Liver (tissue), 9 donors: Measurements from ENCODE around the gene SFXN3. TPM values are rescaled to one million over a fixed set of nuclear protein-coding genes. Genes with fewer than 3 reads are reported as not detected.

Experiments
- DNase-seq: peaks from one replicate; pipeline ENCODE4 v3.0.0-alpha.2; 2017; ENCODE audit warnings: low spot score
- H3K27ac ChIP-seq, 2 donors: one replicate each; pipeline ENCODE4 v1.7.0; 2013; ENCODE audit warnings: inconsistent platforms in 2 of 2, low read length in 2 of 2, control low read depth in 1 of 2, low read depth in 1 of 2, mild to moderate bottlenecking in 1 of 2
- H3K27me3 ChIP-seq, 4 donors: one replicate each; pipeline versions ENCODE4 v1.6.1 to v1.7.0; 2013; ENCODE audit warnings: low read length in 3 of 4, inconsistent platforms in 1 of 4, mild to moderate bottlenecking in 1 of 4, moderate library complexity in 1 of 4; ENCODE audit not compliant: control insufficient read depth in 4 of 4, insufficient read depth in 4 of 4
- H3K36me3 ChIP-seq, 4 donors: one replicate each; pipeline versions ENCODE4 v1.6.1 to v1.7.0; 2013; ENCODE audit warnings: low read length in 3 of 4, mild to moderate bottlenecking in 3 of 4, low read depth in 1 of 4, moderate library complexity in 1 of 4; ENCODE audit not compliant: control insufficient read depth in 4 of 4, insufficient read depth in 3 of 4
- H3K4me1 ChIP-seq, 4 donors: one replicate each; pipeline versions ENCODE4 v1.6.1 to v1.7.0; 2013; ENCODE audit warnings: low read length in 3 of 4, mild to moderate bottlenecking in 3 of 4, moderate library complexity in 1 of 4; ENCODE audit not compliant: control insufficient read depth in 4 of 4, insufficient read depth in 4 of 4
- H3K4me3 ChIP-seq, 3 donors: one replicate each; pipeline versions ENCODE4 v1.6.1 to v1.7.0; 2013; ENCODE audit warnings: low read length in 3 of 3, control low read depth in 1 of 3, low read depth in 1 of 3, mild to moderate bottlenecking in 1 of 3
- H3K9ac ChIP-seq, 2 donors: one replicate each; pipeline ENCODE4 v1.7.0; 2013; ENCODE audit warnings: low read length in 2 of 2, mild to moderate bottlenecking in 2 of 2, moderate library complexity in 2 of 2, control low read depth in 1 of 2, low read depth in 1 of 2
- H3K9me3 ChIP-seq, 4 donors: one replicate each; pipeline versions ENCODE4 v1.6.1 to v1.7.0; 2013; ENCODE audit warnings: low read length in 3 of 4; ENCODE audit not compliant: control insufficient read depth in 4 of 4
- EGR1 ChIP-seq, 2 donors: IDR thresholded peaks; 2 replicates each; pipeline ENCODE4 v1.6.1; 2016 to 2018; ENCODE audit warnings: antibody characterized with exemption in 2 of 2, low read depth in 2 of 2
- FOXA2 ChIP-seq: IDR thresholded peaks from 2 replicates; pipeline ENCODE4 v1.6.1; 2016; ENCODE audit warnings: antibody characterized with exemption
- GABPA ChIP-seq, 2 donors: IDR thresholded peaks in 1 of 2; conservative IDR thresholded peaks in 1 of 2; 2 replicates each; pipeline ENCODE4 v1.6.1; 2016; ENCODE audit warnings: antibody characterized with exemption in 2 of 2, mild to moderate bottlenecking in 1 of 2, moderate library complexity in 1 of 2
- HNF4G ChIP-seq: IDR thresholded peaks from 2 replicates; pipeline ENCODE4 v1.6.1; 2016; ENCODE audit warnings: antibody characterized with exemption
- JUND ChIP-seq, 2 donors: IDR thresholded peaks; 2 replicates each; pipeline ENCODE4 v1.6.1; 2016; ENCODE audit warnings: antibody characterized with exemption in 2 of 2
- NR2F2 ChIP-seq: IDR thresholded peaks from 2 replicates; pipeline ENCODE4 v1.6.1; 2016; ENCODE audit warnings: antibody characterized with exemption
- RAD21 ChIP-seq, 2 donors: IDR thresholded peaks; 2 replicates each; pipeline ENCODE4 v1.6.1; 2016; ENCODE audit warnings: antibody characterized with exemption in 2 of 2, mild to moderate bottlenecking in 2 of 2
- RXRA ChIP-seq, 2 donors: IDR thresholded peaks; 2 replicates each; pipeline ENCODE4 v1.6.1; 2017 to 2018; ENCODE audit warnings: antibody characterized with exemption in 2 of 2, mild to moderate bottlenecking in 1 of 2
- SP1 ChIP-seq: IDR thresholded peaks from 2 replicates; pipeline ENCODE4 v1.6.1; 2018; ENCODE audit warnings: antibody characterized with exemption, mild to moderate bottlenecking
- TAF1 ChIP-seq: conservative IDR thresholded peaks from 2 replicates; pipeline ENCODE4 v1.6.1; 2016; ENCODE audit warnings: antibody characterized with exemption, mild to moderate bottlenecking
- YY1 ChIP-seq: IDR thresholded peaks from 2 replicates; pipeline ENCODE4 v1.6.1; 2016; ENCODE audit warnings: antibody characterized with exemption, mild to moderate bottlenecking
- WGBS: extraction: QIAGEN DNeasy Blood & Tissue Kit; methylation state at CpG from one replicate; pipeline ENCODE4 v1.1.7; 2013; 5-methylcytosine and 5-hydroxymethylcytosine counted together
- polyA plus RNA-seq, 2 donors: library from polyadenylated mRNA; stranded (reverse) in 1 of 2; unstranded in 1 of 2; fragments of 200-250 nt in 1 of 2; fragments of >200 nt in 1 of 2; fragmentation: Nextera tagmentation in 1 of 2; extraction: Ambion mirVana in 1 of 2; gene quantifications; one replicate each; pipeline versions ENCODE4 v1.2.1 to v1.2.3, GENCODE V29; 2013 to 2015
- total RNA-seq, 2 donors: library from RNA; depleted of rRNA; stranded (reverse); fragments of >200 nt; gene quantifications; one replicate each; pipeline ENCODE4 v1.2.3, GENCODE V29; 2014
- TF ChIP-seq, protein P1 (sequence below): IDR thresholded peaks from 2 replicates; pipeline ENCODE4 v1.6.1; 2016; ENCODE audit warnings: antibody characterized with exemption, mild to moderate bottlenecking
- TF ChIP-seq, protein P2 (sequence below): IDR thresholded peaks from 2 replicates; pipeline ENCODE4 v1.6.1; 2016; ENCODE audit warnings: antibody characterized with exemption
- TF ChIP-seq, protein P3 (sequence below): IDR thresholded peaks from 2 replicates; pipeline ENCODE4 v1.6.1; 2016; ENCODE audit warnings: antibody characterized with exemption
- TF ChIP-seq, protein P4 (sequence below): fragments of 150-350 bp; IDR thresholded peaks from 2 replicates; pipeline ENCODE4 v1.5.1; 2017; ENCODE audit warnings: improper control_type of control experiment, low read depth, low read length; ENCODE audit not compliant: missing input control
- donor health status: healthy.
- donor health status: healthy.
- donor health status: healthy.
- donor health status: healthy.
- donor health status: healthy.

Gene SFXN3
- total and polyA plus RNA-seq, 4 donors: 1.7 to 11.1 (median 6.3) TPM

DNA sequence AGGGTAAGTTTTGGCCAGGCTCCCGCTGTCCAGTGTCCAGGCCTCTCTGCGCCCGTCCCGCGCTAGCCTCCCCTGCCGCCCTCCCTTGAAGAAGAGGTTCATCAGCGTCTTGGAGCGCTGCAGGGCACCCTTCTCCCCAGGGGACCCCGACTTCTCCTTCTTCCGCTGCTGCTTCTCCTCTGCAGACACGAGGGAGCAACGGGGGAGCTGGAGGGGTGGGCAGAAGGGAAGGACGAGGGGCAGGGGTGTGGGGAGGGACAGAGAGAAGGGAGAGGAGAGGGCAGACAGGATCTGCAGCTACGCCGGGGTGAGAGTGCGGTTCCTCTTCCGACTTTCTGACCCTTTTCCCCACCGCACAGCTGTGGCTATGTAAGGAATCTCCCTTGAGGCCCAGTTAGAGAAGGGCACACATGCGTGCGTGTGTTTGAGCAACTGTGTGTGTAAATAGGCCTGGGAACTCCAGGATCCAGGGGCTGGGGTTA, 12.9 kb upstream of the SFXN3 start:
- no peak overlapping the region for H3K27ac ChIP-seq
- DNase-seq: no peak
- 67% methylated on average over 20 of the region's 20 CpGs for WGBS
- H3K4me1 ChIP-seq: peaks cover under 1 to 6% (median 2%) of the 10 kb centered on the region in 4 donors
- H3K4me3 ChIP-seq: no peak overlapping the region
- TF ChIP-seq YY1: no peak
- TF ChIP-seq, protein P1, sequence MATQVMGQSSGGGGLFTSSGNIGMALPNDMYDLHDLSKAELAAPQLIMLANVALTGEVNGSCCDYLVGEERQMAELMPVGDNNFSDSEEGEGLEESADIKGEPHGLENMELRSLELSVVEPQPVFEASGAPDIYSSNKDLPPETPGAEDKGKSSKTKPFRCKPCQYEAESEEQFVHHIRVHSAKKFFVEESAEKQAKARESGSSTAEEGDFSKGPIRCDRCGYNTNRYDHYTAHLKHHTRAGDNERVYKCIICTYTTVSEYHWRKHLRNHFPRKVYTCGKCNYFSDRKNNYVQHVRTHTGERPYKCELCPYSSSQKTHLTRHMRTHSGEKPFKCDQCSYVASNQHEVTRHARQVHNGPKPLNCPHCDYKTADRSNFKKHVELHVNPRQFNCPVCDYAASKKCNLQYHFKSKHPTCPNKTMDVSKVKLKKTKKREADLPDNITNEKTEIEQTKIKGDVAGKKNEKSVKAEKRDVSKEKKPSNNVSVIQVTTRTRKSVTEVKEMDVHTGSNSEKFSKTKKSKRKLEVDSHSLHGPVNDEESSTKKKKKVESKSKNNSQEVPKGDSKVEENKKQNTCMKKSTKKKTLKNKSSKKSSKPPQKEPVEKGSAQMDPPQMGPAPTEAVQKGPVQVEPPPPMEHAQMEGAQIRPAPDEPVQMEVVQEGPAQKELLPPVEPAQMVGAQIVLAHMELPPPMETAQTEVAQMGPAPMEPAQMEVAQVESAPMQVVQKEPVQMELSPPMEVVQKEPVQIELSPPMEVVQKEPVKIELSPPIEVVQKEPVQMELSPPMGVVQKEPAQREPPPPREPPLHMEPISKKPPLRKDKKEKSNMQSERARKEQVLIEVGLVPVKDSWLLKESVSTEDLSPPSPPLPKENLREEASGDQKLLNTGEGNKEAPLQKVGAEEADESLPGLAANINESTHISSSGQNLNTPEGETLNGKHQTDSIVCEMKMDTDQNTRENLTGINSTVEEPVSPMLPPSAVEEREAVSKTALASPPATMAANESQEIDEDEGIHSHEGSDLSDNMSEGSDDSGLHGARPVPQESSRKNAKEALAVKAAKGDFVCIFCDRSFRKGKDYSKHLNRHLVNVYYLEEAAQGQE: no peak
- TF ChIP-seq, protein P2, sequence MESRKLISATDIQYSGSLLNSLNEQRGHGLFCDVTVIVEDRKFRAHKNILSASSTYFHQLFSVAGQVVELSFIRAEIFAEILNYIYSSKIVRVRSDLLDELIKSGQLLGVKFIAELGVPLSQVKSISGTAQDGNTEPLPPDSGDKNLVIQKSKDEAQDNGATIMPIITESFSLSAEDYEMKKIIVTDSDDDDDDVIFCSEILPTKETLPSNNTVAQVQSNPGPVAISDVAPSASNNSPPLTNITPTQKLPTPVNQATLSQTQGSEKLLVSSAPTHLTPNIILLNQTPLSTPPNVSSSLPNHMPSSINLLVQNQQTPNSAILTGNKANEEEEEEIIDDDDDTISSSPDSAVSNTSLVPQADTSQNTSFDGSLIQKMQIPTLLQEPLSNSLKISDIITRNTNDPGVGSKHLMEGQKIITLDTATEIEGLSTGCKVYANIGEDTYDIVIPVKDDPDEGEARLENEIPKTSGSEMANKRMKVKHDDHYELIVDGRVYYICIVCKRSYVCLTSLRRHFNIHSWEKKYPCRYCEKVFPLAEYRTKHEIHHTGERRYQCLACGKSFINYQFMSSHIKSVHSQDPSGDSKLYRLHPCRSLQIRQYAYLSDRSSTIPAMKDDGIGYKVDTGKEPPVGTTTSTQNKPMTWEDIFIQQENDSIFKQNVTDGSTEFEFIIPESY: no peak
- no peak for TF ChIP-seq TAF1
- no peak for TF ChIP-seq SP1
- TF ChIP-seq, protein P3, sequence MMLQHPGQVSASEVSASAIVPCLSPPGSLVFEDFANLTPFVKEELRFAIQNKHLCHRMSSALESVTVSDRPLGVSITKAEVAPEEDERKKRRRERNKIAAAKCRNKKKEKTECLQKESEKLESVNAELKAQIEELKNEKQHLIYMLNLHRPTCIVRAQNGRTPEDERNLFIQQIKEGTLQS: no peak
- no peak for TF ChIP-seq GABPA (IDR thresholded peaks at IDR 0.05 in 1 of 2, conservative IDR thresholded peaks at IDR 0.05 in 1 of 2)
- no peak for TF ChIP-seq NR2F2
- no peak for TF ChIP-seq EGR1 (IDR thresholded peaks at IDR 0.05; ENCODE audit: low read depth in 2 of 2)
- no peak for TF ChIP-seq HNF4G
- no peaks in the 10 kb centered on the region for H3K36me3 ChIP-seq
- H3K9ac ChIP-seq: no peak overlapping the region
- no peaks in the 10 kb centered on the region for H3K9me3 ChIP-seq
- peaks cover 0 to 2% (median under 1%) of the 10 kb centered on the region in 4 donors for H3K27me3 ChIP-seq

DNA sequence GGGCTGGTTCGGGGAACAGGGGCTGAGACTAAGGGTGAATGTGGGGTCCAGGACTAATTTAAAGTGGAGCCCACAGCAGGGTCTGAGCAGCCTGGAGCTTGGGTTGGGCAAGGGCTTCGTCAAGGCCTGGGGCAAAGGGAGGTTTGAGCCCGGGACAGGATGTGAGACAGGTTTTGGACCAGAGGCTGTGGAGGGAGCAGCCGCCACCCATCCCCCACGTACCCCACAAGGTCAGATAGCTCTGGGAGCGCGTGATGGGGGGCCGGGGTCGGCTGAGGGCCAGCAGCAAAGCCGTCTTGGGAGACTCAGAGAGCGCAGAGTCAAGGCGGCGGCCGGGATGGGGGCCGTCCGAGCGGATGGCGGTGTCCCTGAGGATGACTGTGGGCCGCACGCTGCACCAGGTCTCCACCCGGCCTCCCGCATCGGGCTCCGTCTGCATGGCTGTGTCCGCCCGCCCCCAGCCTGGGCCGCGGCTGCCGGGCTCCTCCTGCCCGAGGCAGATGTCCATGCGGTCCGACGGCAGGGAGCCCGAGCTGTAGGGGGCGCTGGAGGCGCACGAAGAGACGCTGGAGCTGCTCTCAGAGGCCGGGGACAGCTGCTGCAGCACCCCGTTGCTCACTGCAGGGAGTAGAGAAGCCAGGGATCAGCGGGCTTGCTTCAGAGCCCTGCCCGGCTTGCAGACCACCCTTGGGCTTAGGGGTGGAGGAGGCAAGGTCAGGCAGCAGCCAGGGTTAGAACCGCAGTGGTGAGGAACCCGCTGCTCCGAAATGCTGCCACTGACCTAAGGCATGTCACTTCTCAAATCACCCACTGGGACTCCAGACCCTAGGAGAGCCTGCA, 12.2 kb upstream of the SFXN3 start:
- WGBS: 26% methylated on average over 45 of the region's 45 CpGs
- peaks cover 0 to 4% (median under 1%) of the 10 kb centered on the region in 4 donors for H3K4me1 ChIP-seq
- H3K27ac ChIP-seq: no peak overlapping the region
- no peaks in the 10 kb centered on the region for H3K36me3 ChIP-seq
- TF ChIP-seq FOXA2: no peak
- TF ChIP-seq, protein P1: no peak
- TF ChIP-seq RAD21 (IDR thresholded peaks at IDR 0.05): peak; percentile 57 to 73
- TF ChIP-seq JUND (IDR thresholded peaks at IDR 0.05): no peak
- no peak for TF ChIP-seq EGR1 (IDR thresholded peaks at IDR 0.05; ENCODE audit: low read depth in 2 of 2)
- TF ChIP-seq, protein P4, sequence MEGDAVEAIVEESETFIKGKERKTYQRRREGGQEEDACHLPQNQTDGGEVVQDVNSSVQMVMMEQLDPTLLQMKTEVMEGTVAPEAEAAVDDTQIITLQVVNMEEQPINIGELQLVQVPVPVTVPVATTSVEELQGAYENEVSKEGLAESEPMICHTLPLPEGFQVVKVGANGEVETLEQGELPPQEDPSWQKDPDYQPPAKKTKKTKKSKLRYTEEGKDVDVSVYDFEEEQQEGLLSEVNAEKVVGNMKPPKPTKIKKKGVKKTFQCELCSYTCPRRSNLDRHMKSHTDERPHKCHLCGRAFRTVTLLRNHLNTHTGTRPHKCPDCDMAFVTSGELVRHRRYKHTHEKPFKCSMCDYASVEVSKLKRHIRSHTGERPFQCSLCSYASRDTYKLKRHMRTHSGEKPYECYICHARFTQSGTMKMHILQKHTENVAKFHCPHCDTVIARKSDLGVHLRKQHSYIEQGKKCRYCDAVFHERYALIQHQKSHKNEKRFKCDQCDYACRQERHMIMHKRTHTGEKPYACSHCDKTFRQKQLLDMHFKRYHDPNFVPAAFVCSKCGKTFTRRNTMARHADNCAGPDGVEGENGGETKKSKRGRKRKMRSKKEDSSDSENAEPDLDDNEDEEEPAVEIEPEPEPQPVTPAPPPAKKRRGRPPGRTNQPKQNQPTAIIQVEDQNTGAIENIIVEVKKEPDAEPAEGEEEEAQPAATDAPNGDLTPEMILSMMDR: peak; percentile 41
- no peak for TF ChIP-seq HNF4G
- no peak for TF ChIP-seq RXRA (IDR thresholded peaks at IDR 0.05)
- TF ChIP-seq, protein P2: no peak
- no peak overlapping the region for H3K4me3 ChIP-seq
- peak; percentile 80 for DNase-seq
- peaks cover 0 to 2% (median under 1%) of the 10 kb centered on the region in 4 donors for H3K27me3 ChIP-seq
- H3K9me3 ChIP-seq: no peaks in the 10 kb centered on the region
- H3K9ac ChIP-seq: no peak overlapping the region
